Thymus (tissue), 11 donors: ENCODE measurements around the gene DDX60. TPM values are rescaled to one million over a fixed set of nuclear protein-coding genes. Genes with fewer than 3 reads are reported as not detected.
A peak's percentile ranks its signal among the peaks of the same experiment; 100 is the strongest.
"Not testable (repeated sequence)": the region's sequence is repeated elsewhere in the genome, so short reads cannot be mapped to it uniquely, and the experiment has no call there.

Experiments
- DNase-seq, 9 donors: peaks; one replicate each; pipeline ENCODE4 v3.0.0-alpha.2; 2013; ENCODE audit warnings: low spot score in 9 of 9, low read depth in 6 of 9, missing footprints in 1 of 9
- H3K27ac ChIP-seq, 2 donors: one replicate each; pipeline ENCODE4 v1.5.1; 2013; ENCODE audit warnings: control low read depth in 1 of 2, low read depth in 1 of 2, low read length in 1 of 2, mild to moderate bottlenecking in 1 of 2, moderate library complexity in 1 of 2
- H3K27me3 ChIP-seq, 2 donors: one replicate each; pipeline ENCODE4 v1.5.1; 2013; ENCODE audit warnings: low read length in 1 of 2; ENCODE audit not compliant: control insufficient read depth in 2 of 2, insufficient read depth in 1 of 2
- H3K36me3 ChIP-seq, 2 donors: one replicate each; pipeline ENCODE4 v1.5.1; 2013; ENCODE audit warnings: low read length in 1 of 2, mild to moderate bottlenecking in 1 of 2, moderate library complexity in 1 of 2; ENCODE audit not compliant: control insufficient read depth in 2 of 2, insufficient read depth in 2 of 2
- H3K4me1 ChIP-seq, 2 donors: one replicate each; pipeline ENCODE4 v1.5.1; 2013; ENCODE audit warnings: low read length in 2 of 2; ENCODE audit not compliant: control insufficient read depth in 2 of 2, insufficient read depth in 2 of 2
- H3K4me3 ChIP-seq, 2 donors: one replicate each; pipeline ENCODE4 v1.5.1; 2013; ENCODE audit warnings: low read length in 2 of 2, control low read depth in 1 of 2, mild to moderate bottlenecking in 1 of 2
- H3K9me3 ChIP-seq, 2 donors: one replicate each; pipeline ENCODE4 v1.5.1; 2013; ENCODE audit warnings: low read length in 1 of 2, mild to moderate bottlenecking in 1 of 2; ENCODE audit not compliant: control insufficient read depth in 2 of 2, insufficient read depth in 1 of 2
- WGBS: extraction: QIAGEN DNeasy Blood & Tissue Kit; methylation state at CpG from one replicate; pipeline ENCODE4 v1.1.7; 2013; 5-methylcytosine and 5-hydroxymethylcytosine counted together
- polyA plus RNA-seq: library from polyadenylated mRNA; stranded (reverse); fragments of 200-250 nt; gene quantifications from one replicate; pipeline ENCODE4 v1.2.3, GENCODE V29; 2013
- total RNA-seq: library from RNA; stranded (reverse); fragments of 120-200 nt; gene quantifications from one replicate; pipeline ENCODE4 v1.2.4, GENCODE V29; 2013
- donor health status: healthy.

Gene DDX60
- total and polyA plus RNA-seq, 2 donors: 18.9 to 60.5 TPM

- no peak for DNase-seq
- H3K36me3 ChIP-seq: peaks cover 0 to 46% of the 10 kb centered on the region in 2 donors
- WGBS: 95% methylated on average over 3 of the region's 3 CpGs
- no peaks in the 10 kb centered on the region for H3K27me3 ChIP-seq
- no peaks in the 10 kb centered on the region for H3K4me1 ChIP-seq
- H3K27ac ChIP-seq: no peak overlapping the region
- H3K9me3 ChIP-seq: no peaks in the 10 kb centered on the region
- H3K4me3 ChIP-seq: no peak overlapping the region
Observed at GRCh38 chr4:168248176-168248710, 70.3 kb downstream of the DDX60 start.

GRCh38 chr4:168247603-168248002 is 70.9 kb downstream of the DDX60 start:
- DNase-seq: no peak
- peaks cover 0 to 44% of the 10 kb centered on the region in 2 donors for H3K36me3 ChIP-seq
- H3K4me3 ChIP-seq: no peak overlapping the region
- no peaks in the 10 kb centered on the region for H3K9me3 ChIP-seq
- H3K27me3 ChIP-seq: no peaks in the 10 kb centered on the region
- H3K27ac ChIP-seq: no peak overlapping the region
- H3K4me1 ChIP-seq: no peaks in the 10 kb centered on the region
- 97% methylated on average over 5 of the region's 5 CpGs for whole genome bisulfite sequencing

GRCh38 chr4:168241953-168242352 is 76.6 kb downstream of the DDX60 start:
- 95% methylated on average over 3 of the region's 3 CpGs for WGBS
- Histone ChIP-seq H3K27ac (no peak overlapping the region), H3K27me3 (no peaks in the 10 kb centered on the region), H3K9me3 (peaks cover 4 to 10% of the 10 kb centered on the region in 2 donors), H3K4me1 (no peaks in the 10 kb centered on the region), H3K36me3 (peaks cover 8 to 22% of the 10 kb centered on the region in 2 donors), H3K4me3 (no peak overlapping the region)
- peak in 1 of 9 donors; percentile 2 for DNase-seq

GRCh38 chr4:168240821-168241220 is 77.7 kb downstream of the DDX60 start:
- H3K9me3 ChIP-seq: peaks cover 4 to 10% of the 10 kb centered on the region in 2 donors
- H3K4me1 ChIP-seq: no peaks in the 10 kb centered on the region
- 96% methylated on average over 2 of the region's 2 CpGs for WGBS
- no peaks in the 10 kb centered on the region for H3K27me3 ChIP-seq
- H3K36me3 ChIP-seq: peaks cover 8 to 19% of the 10 kb centered on the region in 2 donors
- H3K4me3 ChIP-seq: no peak overlapping the region
- DNase-seq: no peak
- H3K27ac ChIP-seq: no peak overlapping the region

- Histone ChIP-seq H3K36me3 (peaks cover 6 to 27% of the 10 kb centered on the region in 2 donors), H3K4me3 (no peak overlapping the region), H3K27me3 (no peaks in the 10 kb centered on the region), H3K4me1 (no peaks in the 10 kb centered on the region), H3K9me3 (no peaks in the 10 kb centered on the region), H3K27ac (no peak overlapping the region)
- no peak for DNase-seq
- 66% methylated on average over 2 of the region's 2 CpGs for WGBS
Observed at GRCh38 chr4:168221301-168221700, 97.3 kb downstream of the DDX60 start.

GRCh38 chr4:168220893-168221292 is 97.7 kb downstream of the DDX60 start:
- DNase-seq: no peak
- peaks cover 6 to 27% of the 10 kb centered on the region in 2 donors for H3K36me3 ChIP-seq
- no peaks in the 10 kb centered on the region for H3K27me3 ChIP-seq
- no peaks in the 10 kb centered on the region for H3K9me3 ChIP-seq
- H3K4me1 ChIP-seq: no peaks in the 10 kb centered on the region
- H3K27ac ChIP-seq: no peak overlapping the region
- no peak overlapping the region for H3K4me3 ChIP-seq

GRCh38 chr4:168218645-168219044 is 99.9 kb downstream of the DDX60 start:
- Histone ChIP-seq H3K36me3 (peaks cover 6 to 27% of the 10 kb centered on the region in 2 donors), H3K27me3 (no peaks in the 10 kb centered on the region)
- 100% methylated on average over 1 of the region's 1 CpG for WGBS

GRCh38 chr4:168213511-168213910 is 105.0 kb downstream of the DDX60 start:
- not testable (repeated sequence) for H3K36me3 ChIP-seq, DNase-seq, H3K4me1 ChIP-seq, H3K27ac ChIP-seq, H3K9me3 ChIP-seq, H3K4me3 ChIP-seq, H3K27me3 ChIP-seq

More at GRCh38 chr4:168218645-168219044, 99.9 kb downstream of the DDX60 start:
- no peaks in the 10 kb centered on the region for H3K9me3 ChIP-seq
- H3K27ac ChIP-seq: no peak overlapping the region
- no peak for DNase-seq
- H3K4me3 ChIP-seq: no peak overlapping the region
- no peaks in the 10 kb centered on the region for H3K4me1 ChIP-seq

GRCh38 chr4:168212656-168213055 is 105.9 kb downstream of the DDX60 start:
- no peaks in the 10 kb centered on the region for H3K4me1 ChIP-seq
- no peak overlapping the region for H3K4me3 ChIP-seq
- WGBS: 53% methylated on average over 3 of the region's 3 CpGs
- peaks cover 0 to 2% of the 10 kb centered on the region in 2 donors for H3K36me3 ChIP-seq
- no peaks in the 10 kb centered on the region for H3K27me3 ChIP-seq
- H3K27ac ChIP-seq: no peak overlapping the region
- no peaks in the 10 kb centered on the region for H3K9me3 ChIP-seq
- DNase-seq: no peak
